ENCODE measurements around the gene ARFGAP1.

- TF ChIP-seq PATZ1 (CRISPR knock-in tag; IDR thresholded peaks at IDR 0.05; ENCODE audit: borderline replicate concordance), result no peak
- TF ChIP-seq CSRNP3 (CRISPR knock-in tag; IDR thresholded peaks at IDR 0.05), result no peak
- TF ChIP-seq ZFP30 (CRISPR knock-in tag; IDR thresholded peaks at IDR 0.05), result no peak
- no peak for TF ChIP-seq TCF4 (CRISPR knock-in tag; IDR thresholded peaks at IDR 0.05; ENCODE audit: borderline replicate concordance)
- no peak for TF ChIP-seq RARB (CRISPR knock-in tag; IDR thresholded peaks at IDR 0.05)
- no peak for TF ChIP-seq CREB5 (CRISPR knock-in tag; IDR thresholded peaks at IDR 0.05; ENCODE audit: low read depth)
- TF ChIP-seq ARNTL (CRISPR knock-in tag; IDR thresholded peaks at IDR 0.05; ENCODE audit: borderline replicate concordance, low read depth), result no peak
These were observed 48.1 kb downstream of the ARFGAP1 start for GRCh38 chr20:63320616-63321147.
